HL-60 (cell line): ENCODE measurements around the gene METTL2A.
"Not testable (repeated sequence)": the region's sequence is repeated elsewhere in the genome, so short reads cannot be mapped to it uniquely, and the experiment has no call there.

Experiments
- GABPA ChIP-seq: IDR thresholded peaks from 2 replicates; pipeline ENCODE4 v1.6.1; 2012; ENCODE audit warnings: low read depth
- POLR2AphosphoS5 ChIP-seq: IDR thresholded peaks from 2 replicates; pipeline ENCODE4 v1.6.1; 2012; ENCODE audit warnings: low read depth
- TF ChIP-seq, protein P1 (sequence below): IDR thresholded peaks from one replicate; pipeline ENCODE4 v1.5.1; 2011; ENCODE audit warnings: low read length, control low read depth, inconsistent platforms; ENCODE audit not compliant: insufficient read depth
- TF ChIP-seq, protein P2 (sequence below): IDR thresholded peaks from 2 replicates; pipeline ENCODE4 v1.6.1; 2012; ENCODE audit warnings: low read depth; ENCODE audit not compliant: insufficient replicate concordance

DNA sequence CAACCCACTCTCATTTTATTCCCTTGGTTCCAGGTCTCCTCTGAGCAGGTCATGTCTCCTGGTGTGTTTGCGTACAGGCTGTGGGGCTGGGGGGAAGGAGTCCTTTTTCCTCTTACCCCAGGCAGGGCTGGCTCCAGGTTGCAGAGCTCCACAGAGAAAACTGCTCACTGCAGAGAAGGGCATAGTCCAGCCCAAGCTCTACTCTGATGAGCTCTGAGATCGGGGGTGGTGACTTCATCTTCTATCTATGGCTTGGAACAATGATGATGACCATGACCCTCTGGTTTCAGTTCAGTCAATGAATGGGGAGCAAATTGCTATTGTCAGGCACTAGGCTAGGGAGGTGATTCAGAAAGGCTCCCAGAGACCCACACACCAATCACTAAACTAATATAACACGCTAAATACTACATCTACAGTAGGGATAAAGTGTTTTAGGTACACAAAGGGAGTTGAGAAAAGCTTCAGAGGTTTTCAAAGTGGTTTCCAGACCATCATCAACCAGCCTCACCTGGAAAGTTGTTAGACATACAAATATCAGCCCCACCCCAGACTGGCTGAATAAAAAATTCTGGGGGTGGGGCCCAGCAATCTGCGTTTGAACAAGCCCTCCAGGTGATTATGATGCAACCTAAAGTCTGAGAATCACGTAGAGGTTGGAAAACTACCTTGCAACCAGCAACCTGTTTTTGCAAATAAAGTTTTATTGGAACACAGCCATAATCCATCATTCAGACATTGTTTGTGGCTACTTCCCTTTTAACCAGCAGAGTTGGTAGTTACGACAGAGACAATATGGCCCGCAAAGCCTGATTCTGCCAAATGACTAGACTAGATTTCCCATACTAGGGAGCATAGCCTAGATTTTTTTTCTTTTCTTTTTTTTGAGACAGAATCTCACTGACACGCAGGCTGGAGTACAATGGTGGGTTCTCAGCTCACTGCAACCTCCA is 49.6 kb downstream of the METTL2A start:
- TF ChIP-seq, protein P1, sequence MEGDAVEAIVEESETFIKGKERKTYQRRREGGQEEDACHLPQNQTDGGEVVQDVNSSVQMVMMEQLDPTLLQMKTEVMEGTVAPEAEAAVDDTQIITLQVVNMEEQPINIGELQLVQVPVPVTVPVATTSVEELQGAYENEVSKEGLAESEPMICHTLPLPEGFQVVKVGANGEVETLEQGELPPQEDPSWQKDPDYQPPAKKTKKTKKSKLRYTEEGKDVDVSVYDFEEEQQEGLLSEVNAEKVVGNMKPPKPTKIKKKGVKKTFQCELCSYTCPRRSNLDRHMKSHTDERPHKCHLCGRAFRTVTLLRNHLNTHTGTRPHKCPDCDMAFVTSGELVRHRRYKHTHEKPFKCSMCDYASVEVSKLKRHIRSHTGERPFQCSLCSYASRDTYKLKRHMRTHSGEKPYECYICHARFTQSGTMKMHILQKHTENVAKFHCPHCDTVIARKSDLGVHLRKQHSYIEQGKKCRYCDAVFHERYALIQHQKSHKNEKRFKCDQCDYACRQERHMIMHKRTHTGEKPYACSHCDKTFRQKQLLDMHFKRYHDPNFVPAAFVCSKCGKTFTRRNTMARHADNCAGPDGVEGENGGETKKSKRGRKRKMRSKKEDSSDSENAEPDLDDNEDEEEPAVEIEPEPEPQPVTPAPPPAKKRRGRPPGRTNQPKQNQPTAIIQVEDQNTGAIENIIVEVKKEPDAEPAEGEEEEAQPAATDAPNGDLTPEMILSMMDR, result not testable (repeated sequence)
- not testable (repeated sequence) for TF ChIP-seq POLR2AphosphoS5, GABPA
- TF ChIP-seq, protein P2, sequence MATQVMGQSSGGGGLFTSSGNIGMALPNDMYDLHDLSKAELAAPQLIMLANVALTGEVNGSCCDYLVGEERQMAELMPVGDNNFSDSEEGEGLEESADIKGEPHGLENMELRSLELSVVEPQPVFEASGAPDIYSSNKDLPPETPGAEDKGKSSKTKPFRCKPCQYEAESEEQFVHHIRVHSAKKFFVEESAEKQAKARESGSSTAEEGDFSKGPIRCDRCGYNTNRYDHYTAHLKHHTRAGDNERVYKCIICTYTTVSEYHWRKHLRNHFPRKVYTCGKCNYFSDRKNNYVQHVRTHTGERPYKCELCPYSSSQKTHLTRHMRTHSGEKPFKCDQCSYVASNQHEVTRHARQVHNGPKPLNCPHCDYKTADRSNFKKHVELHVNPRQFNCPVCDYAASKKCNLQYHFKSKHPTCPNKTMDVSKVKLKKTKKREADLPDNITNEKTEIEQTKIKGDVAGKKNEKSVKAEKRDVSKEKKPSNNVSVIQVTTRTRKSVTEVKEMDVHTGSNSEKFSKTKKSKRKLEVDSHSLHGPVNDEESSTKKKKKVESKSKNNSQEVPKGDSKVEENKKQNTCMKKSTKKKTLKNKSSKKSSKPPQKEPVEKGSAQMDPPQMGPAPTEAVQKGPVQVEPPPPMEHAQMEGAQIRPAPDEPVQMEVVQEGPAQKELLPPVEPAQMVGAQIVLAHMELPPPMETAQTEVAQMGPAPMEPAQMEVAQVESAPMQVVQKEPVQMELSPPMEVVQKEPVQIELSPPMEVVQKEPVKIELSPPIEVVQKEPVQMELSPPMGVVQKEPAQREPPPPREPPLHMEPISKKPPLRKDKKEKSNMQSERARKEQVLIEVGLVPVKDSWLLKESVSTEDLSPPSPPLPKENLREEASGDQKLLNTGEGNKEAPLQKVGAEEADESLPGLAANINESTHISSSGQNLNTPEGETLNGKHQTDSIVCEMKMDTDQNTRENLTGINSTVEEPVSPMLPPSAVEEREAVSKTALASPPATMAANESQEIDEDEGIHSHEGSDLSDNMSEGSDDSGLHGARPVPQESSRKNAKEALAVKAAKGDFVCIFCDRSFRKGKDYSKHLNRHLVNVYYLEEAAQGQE, result not testable (repeated sequence)
